WI38 (cell line): ENCODE results near the gene GRAMD1A.

Source experiments
- H3K4me3 ChIP-seq: 2 replicates; pipeline ENCODE4 v1.5.1; 2011; ENCODE audit warnings: low read depth, mild to moderate bottlenecking, control low read depth, low read length
- TF ChIP-seq, protein P1 (sequence below): IDR thresholded peaks from 2 replicates; pipeline ENCODE4 v1.5.1; 2012; ENCODE audit warnings: low read depth, mild to moderate bottlenecking, control low read depth, low read length

GRAMD1A gene

DNA sequence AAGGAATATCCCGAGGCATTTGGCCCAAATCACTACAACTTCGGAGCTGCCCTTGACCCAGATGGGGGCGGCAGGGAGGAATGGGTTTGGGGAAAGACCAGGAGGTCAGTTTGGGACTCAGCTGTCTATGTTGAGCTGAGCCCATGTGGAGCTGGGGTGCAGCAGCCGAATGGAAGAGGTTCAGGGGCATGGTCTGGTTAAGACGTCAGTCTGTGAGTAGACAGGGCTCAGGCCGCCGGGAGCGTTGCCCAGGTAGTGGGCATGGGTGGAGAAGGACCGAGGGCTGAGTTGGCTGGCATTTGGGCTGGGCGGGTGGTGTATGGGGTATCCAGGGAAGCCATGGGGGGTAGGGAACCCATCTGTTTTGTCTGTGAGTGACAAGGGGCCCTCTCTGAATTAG is 20.9 kb downstream of the GRAMD1A start:
- TF ChIP-seq, protein P1, sequence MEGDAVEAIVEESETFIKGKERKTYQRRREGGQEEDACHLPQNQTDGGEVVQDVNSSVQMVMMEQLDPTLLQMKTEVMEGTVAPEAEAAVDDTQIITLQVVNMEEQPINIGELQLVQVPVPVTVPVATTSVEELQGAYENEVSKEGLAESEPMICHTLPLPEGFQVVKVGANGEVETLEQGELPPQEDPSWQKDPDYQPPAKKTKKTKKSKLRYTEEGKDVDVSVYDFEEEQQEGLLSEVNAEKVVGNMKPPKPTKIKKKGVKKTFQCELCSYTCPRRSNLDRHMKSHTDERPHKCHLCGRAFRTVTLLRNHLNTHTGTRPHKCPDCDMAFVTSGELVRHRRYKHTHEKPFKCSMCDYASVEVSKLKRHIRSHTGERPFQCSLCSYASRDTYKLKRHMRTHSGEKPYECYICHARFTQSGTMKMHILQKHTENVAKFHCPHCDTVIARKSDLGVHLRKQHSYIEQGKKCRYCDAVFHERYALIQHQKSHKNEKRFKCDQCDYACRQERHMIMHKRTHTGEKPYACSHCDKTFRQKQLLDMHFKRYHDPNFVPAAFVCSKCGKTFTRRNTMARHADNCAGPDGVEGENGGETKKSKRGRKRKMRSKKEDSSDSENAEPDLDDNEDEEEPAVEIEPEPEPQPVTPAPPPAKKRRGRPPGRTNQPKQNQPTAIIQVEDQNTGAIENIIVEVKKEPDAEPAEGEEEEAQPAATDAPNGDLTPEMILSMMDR: no peak

DNA sequence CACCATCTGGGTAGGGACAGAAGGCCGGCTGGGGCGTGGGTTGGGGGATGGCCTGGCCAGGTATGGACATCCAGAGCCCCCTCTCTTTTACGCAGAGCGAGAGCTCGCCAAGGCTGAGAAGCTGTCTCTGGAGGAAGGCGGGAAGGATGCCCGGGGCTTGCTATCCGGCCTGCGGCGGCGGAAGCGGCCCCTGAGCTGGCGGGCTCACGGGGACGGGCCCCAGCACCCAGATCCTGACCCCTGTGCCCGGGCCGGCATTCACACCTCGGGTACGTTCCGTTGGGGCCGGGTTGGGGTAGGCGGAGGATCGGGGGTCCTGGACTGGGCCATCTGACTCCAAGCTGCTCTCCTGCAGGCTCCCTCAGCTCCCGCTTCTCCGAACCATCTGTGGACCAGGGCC is 21.5 kb downstream of the GRAMD1A start:
- no peak overlapping the region for H3K4me3 ChIP-seq
- TF ChIP-seq, protein P1: no peak

More for the DNA sequence above, 20.9 kb downstream of the GRAMD1A start:
- no peak overlapping the region for H3K4me3 ChIP-seq

DNA sequence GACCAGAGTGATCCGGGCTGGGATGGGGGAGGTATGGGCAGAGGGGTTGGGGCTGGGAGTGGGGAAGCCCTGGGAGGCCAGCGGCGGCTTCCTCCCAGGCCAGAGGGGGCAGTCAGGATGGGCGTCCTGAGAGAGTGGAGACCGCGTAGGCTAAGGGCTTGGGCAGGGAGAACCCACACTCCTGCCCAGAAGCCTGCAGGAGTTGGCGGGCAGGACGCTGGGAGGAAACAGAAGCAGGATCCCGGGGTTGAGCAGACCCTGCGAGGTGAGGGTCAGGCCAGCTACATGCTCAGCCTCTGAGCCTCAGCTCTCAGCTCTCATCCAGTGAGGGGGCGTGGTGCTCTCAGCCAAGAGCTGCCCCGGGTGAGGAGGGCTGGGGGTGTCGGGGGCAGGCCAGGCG is 22.3 kb downstream of the GRAMD1A start:
- TF ChIP-seq, protein P1: no peak

DNA sequence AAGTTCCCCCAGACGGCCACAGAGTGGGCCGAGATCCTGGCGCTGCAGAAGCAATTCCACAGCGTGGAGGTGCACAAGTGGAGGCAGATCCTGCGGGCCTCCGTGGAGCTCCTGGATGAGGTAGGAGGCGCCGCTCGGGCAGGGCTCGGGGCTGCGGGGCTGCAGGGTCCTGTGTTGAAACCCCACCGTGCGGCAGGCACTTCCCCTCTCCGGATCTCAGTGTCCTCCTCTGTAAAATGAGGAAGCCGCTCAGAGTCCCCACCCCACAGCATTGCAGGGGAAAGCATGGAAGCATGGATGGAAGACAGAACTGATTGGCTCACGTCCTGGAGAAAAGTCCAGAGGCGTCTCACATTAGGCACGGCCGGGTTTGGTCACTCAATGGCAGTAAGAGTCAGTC is 23.3 kb downstream of the GRAMD1A start:
- TF ChIP-seq, protein P1: no peak

More for the DNA sequence above, 22.3 kb downstream of the GRAMD1A start:
- H3K4me3 ChIP-seq: no peak overlapping the region

DNA sequence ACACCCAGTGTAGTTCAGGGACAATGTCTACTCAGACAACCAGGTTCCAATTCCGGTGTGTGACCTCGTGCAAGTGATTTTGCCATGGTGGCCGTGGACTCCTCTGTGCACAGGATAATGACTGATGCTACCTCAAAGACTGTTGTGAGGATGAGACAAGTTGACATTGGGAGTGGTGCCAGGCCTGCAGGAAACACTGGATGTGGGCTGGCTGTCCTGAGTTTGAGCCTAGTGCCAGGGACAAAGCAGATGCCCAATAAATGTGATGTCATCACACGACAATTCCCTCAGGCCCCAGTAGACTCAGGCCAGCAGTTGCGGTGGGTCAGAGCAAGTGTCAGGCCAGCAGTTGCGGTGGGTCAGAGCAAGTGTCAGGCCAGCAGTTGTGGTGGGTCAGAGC is 24.0 kb downstream of the GRAMD1A start:
- TF ChIP-seq, protein P1: no peak
- H3K4me3 ChIP-seq: no peak overlapping the region

More for the DNA sequence above, 23.3 kb downstream of the GRAMD1A start:
- H3K4me3 ChIP-seq: no peak overlapping the region

DNA sequence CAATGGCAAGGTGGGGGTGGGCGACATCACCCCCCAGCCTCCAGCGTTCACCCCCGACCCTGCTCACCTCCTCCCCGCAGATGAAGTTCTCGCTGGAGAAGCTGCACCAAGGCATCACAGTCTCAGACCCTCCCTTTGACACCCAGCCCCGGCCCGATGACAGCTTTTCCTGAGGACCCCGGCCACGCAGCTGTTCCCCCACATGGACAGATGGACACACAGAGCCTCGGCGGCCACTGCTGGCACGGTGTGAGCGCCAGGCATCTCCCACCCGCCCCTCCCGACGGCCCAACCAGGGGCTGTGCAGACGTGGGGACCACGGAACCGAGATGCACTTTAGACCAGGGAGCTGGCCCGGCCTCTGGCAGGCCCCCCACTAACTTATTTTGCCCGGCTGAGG is 25.8 kb downstream of the GRAMD1A start:
- H3K4me3 ChIP-seq: no peak overlapping the region
- TF ChIP-seq, protein P1: no peak

DNA sequence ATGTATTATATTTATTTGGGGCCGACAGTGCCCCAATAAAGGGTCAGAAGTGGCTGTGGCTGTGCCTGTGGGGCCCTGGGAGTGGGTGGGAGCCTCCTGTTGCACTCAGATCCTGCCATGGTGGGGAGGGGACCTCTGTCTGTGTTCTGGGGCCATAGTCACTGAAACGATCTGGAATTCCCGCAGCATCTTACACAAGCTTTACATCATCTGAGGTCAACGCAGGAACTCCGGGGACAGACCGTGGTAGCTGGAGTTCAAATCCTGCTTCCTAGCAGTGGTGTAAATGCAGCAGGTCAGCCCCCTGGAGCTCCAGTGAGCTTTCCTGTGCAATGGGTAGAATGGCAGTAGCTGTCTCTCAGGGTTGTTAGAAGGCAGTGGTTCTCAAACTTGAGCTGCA is 26.3 kb downstream of the GRAMD1A start:
- H3K4me3 ChIP-seq: no peak overlapping the region
- TF ChIP-seq, protein P1: no peak
